Suprapubic skin (tissue), 4 donors: ENCODE measurements around the gene GNAI1. TPM values are rescaled to one million over a fixed set of nuclear protein-coding genes. Genes with fewer than 3 reads are reported as not detected.

Experiments used
- DNase-seq, 2 donors: peaks; one replicate each; pipeline ENCODE4 v3.0.0-alpha.2; 2019; ENCODE audit warnings: low spot score in 2 of 2
- H3K27ac ChIP-seq: fragments of 200-600 bp; sonication (generic); one replicate; pipeline ENCODE4 v1.5.1; 2019
- H3K27me3 ChIP-seq: fragments of 200-600 bp; sonication (generic); one replicate; pipeline ENCODE4 v1.5.1; 2019
- H3K36me3 ChIP-seq: fragments of 200-600 bp; sonication (generic); one replicate; pipeline ENCODE4 v1.5.1; 2019
- H3K4me1 ChIP-seq: fragments of 200-600 bp; sonication (generic); one replicate; pipeline ENCODE4 v1.5.1; 2019
- H3K4me3 ChIP-seq: fragments of 200-600 bp; sonication (generic); one replicate; pipeline ENCODE4 v1.5.1; 2019; ENCODE audit warnings: mild to moderate bottlenecking
- H3K9me3 ChIP-seq: fragments of 200-600 bp; sonication (generic); one replicate; pipeline ENCODE4 v1.5.1; 2019
- CTCF ChIP-seq, 2 donors: fragments of 200-600 bp in 1 of 2; fragments of 450-650 bp in 1 of 2; sonication (generic) in 1 of 2; IDR thresholded peaks; one replicate each; pipeline ENCODE4 v1.5.1; 2016 to 2019; ENCODE audit warnings: antibody characterized with exemption in 2 of 2, mild to moderate bottlenecking in 1 of 2, moderate library complexity in 1 of 2
- EP300 ChIP-seq: sonication (generic); formaldehyde crosslinking; IDR thresholded peaks from one replicate; pipeline ENCODE4 v1.6.1; 2017; ENCODE audit warnings: antibody characterized with exemption
- POLR2A ChIP-seq, 2 donors: fragments of 450-650 bp; IDR thresholded peaks; one replicate each; pipeline ENCODE4 v1.6.1; 2017; ENCODE audit warnings: antibody characterized with exemption in 2 of 2, mild to moderate bottlenecking in 2 of 2, moderate library complexity in 2 of 2
- POLR2AphosphoS5 ChIP-seq, 3 donors: sonication (generic); formaldehyde crosslinking; IDR thresholded peaks; one replicate each; pipeline ENCODE4 v1.6.1; 2017; ENCODE audit warnings: antibody characterized with exemption in 3 of 3
- WGBS: methylation state at CpG from one replicate; pipeline ENCODE4 v1.1.5; 2018; 5-methylcytosine and 5-hydroxymethylcytosine counted together
- total RNA-seq, 4 donors: library from RNA; depleted of rRNA; stranded (reverse); fragments of >200 nt; gene quantifications; one replicate each; pipeline ENCODE4 v1.1.0, GENCODE V29; 2016

GNAI1 gene
- total RNA-seq, 4 donors from 2014 or later: 64.9 to 87.9 (median 72.1) TPM

GRCh38 chr7:80186721-80187120 lies 52.1 kb downstream of the GNAI1 start:
- Histone ChIP-seq H3K4me1 (peaks cover 29% of the 10 kb centered on the region), H3K27ac (no peak overlapping the region), H3K4me3 (no peak overlapping the region), H3K9me3 (no peaks in the 10 kb centered on the region), H3K36me3 (peaks cover 4% of the 10 kb centered on the region), H3K27me3 (no peaks in the 10 kb centered on the region)
- TF ChIP-seq CTCF (IDR thresholded peaks at IDR 0.05) (no peak), POLR2A (IDR thresholded peaks at IDR 0.05) (no peak), POLR2AphosphoS5 (IDR thresholded peaks at IDR 0.05) (no peak), EP300 (no peak)
- no peak for DNase-seq

- Histone ChIP-seq H3K4me1 (peaks cover 29% of the 10 kb centered on the region), H3K9me3 (no peaks in the 10 kb centered on the region), H3K4me3 (no peak overlapping the region), H3K27ac (no peak overlapping the region), H3K27me3 (no peaks in the 10 kb centered on the region), H3K36me3 (peaks cover 4% of the 10 kb centered on the region)
- 40% methylated on average over 1 of the region's 1 CpG for WGBS
- TF ChIP-seq EP300 (no peak), POLR2A (IDR thresholded peaks at IDR 0.05) (no peak), CTCF (IDR thresholded peaks at IDR 0.05) (no peak), POLR2AphosphoS5 (IDR thresholded peaks at IDR 0.05) (no peak)
- no peak for DNase-seq
Observed at GRCh38 chr7:80187279-80187678, 52.6 kb downstream of the GNAI1 start.

GRCh38 chr7:80187727-80188126 lies 53.1 kb downstream of the GNAI1 start:
- H3K9me3 ChIP-seq: no peaks in the 10 kb centered on the region
- H3K27me3 ChIP-seq: no peaks in the 10 kb centered on the region
- no peak overlapping the region for H3K4me3 ChIP-seq
- no peak overlapping the region for H3K27ac ChIP-seq
- peaks cover 29% of the 10 kb centered on the region for H3K4me1 ChIP-seq
- no peak for DNase-seq
- no peak for TF ChIP-seq CTCF (IDR thresholded peaks at IDR 0.05)
- TF ChIP-seq EP300: no peak
- TF ChIP-seq POLR2A (IDR thresholded peaks at IDR 0.05): no peak
- TF ChIP-seq POLR2AphosphoS5 (IDR thresholded peaks at IDR 0.05): no peak
- peaks cover 4% of the 10 kb centered on the region for H3K36me3 ChIP-seq

GRCh38 chr7:80189638-80190037 lies 55.0 kb downstream of the GNAI1 start:
- 35% methylated on average over 4 of the region's 4 CpGs for whole genome bisulfite sequencing
- no peak for DNase-seq
- no peaks in the 10 kb centered on the region for H3K9me3 ChIP-seq

GRCh38 chr7:80197627-80198026 lies 63.0 kb downstream of the GNAI1 start:
- H3K4me3 ChIP-seq: no peak overlapping the region
- no peak for DNase-seq
- H3K27me3 ChIP-seq: no peaks in the 10 kb centered on the region
- TF ChIP-seq POLR2A (IDR thresholded peaks at IDR 0.05) (no peak), EP300 (no peak), POLR2AphosphoS5 (IDR thresholded peaks at IDR 0.05) (no peak), CTCF (IDR thresholded peaks at IDR 0.05) (no peak)
- H3K9me3 ChIP-seq: no peaks in the 10 kb centered on the region
- H3K36me3 ChIP-seq: peaks cover 8% of the 10 kb centered on the region
- no peak overlapping the region for H3K27ac ChIP-seq
- WGBS: 87% methylated on average over 2 of the region's 2 CpGs
- H3K4me1 ChIP-seq: peaks cover 12% of the 10 kb centered on the region

More at GRCh38 chr7:80189638-80190037, 55.0 kb downstream of the GNAI1 start:
- Histone ChIP-seq H3K27me3 (no peaks in the 10 kb centered on the region), H3K36me3 (peaks cover 4% of the 10 kb centered on the region), H3K4me1 (peaks cover 29% of the 10 kb centered on the region), H3K4me3 (no peak overlapping the region), H3K27ac (no peak overlapping the region)
- TF ChIP-seq POLR2AphosphoS5 (IDR thresholded peaks at IDR 0.05) (no peak), CTCF (IDR thresholded peaks at IDR 0.05) (no peak), EP300 (no peak), POLR2A (IDR thresholded peaks at IDR 0.05) (no peak)
